RWPE1 (cell line): ENCODE measurements around the gene TAF11L2.
"Not testable (repeated sequence)": the region's sequence is repeated elsewhere in the genome, so short reads cannot be mapped to it uniquely, and the experiment has no call there.

ENCODE experiments used
- CTCF ChIA-PET: fragments of 350-600 bp; sonication (Branson Sonifier 250); formaldehyde crosslinking; extraction: SDS; loops from one replicate; lab custom pipeline; 2021; lab: Yijun Ruan, JAX
- POLR2A ChIA-PET: fragments of 400-600 bp; formaldehyde crosslinking; extraction: SDS; loops from one replicate; lab custom pipeline; 2020; ENCODE audit warnings: antibody characterized with exemption; ENCODE audit not compliant: low non-redundant PET; lab: Yijun Ruan, JAX
- DNase-seq: peaks from one replicate; pipeline ENCODE4 v3.0.0; 2012; ENCODE audit warnings: low spot score
- H3K27ac ChIP-seq: fragments of 450-650 bp; 2 replicates; pipeline ENCODE4 v1.5.1; 2017
- TF ChIP-seq, protein P1 (sequence below): fragments of 450-650 bp; conservative IDR thresholded peaks from 2 replicates; pipeline ENCODE4 v1.5.1; 2017; ENCODE audit warnings: low read depth, mild to moderate bottlenecking

Gene TAF11L2

DNA sequence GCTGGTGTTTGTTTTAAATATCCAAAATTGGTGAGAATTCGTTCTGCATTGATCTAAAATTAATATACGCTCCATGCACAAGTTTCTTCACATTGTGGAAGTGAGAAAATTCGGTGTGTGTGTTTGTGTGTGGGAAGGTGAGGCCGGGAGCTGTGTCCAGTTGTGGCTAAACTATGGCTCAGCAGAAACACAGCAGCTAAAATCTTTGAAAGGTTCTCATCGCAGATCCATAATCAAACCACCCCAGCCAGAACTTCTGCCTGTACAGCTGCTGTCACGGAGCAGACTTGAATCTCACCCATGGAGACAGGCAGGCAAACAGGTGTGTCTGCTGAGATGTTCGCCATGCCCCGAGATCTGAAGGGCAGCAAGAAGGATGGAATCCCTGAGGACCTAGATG is at the start of gene TAF11L2:
Gene TAF11L2, plus strand, starts transcription at position 301 of the 400 bp plus-strand sequence.
- H3K27ac ChIP-seq, CTCF ChIA-PET, POLR2A ChIA-PET, DNase-seq: not testable (repeated sequence)

DNA sequence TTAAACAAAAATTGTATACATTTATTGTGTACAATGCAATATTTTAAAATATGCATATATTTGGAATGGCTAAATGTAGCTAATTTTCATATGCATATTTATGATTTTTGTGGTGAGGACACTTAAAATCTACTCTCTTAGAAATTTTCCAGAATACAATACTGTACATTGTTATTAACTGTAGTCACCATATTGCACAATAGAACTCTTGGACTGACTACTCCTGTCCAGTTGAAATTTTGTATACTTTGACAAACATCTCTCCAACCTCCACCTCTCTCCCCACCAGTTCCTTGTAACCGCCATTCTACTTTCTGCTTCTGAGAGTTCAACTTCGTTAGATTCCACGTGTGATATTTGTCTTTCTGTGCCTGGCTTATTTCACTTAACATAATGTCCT is 49.2 kb upstream of the TAF11L2 start:
- POLR2A ChIA-PET: no interaction called here
- DNase-seq: no peak
- no peak overlapping the region for H3K27ac ChIP-seq
- CTCF ChIA-PET: no interaction called here
- TF ChIP-seq, protein P1, sequence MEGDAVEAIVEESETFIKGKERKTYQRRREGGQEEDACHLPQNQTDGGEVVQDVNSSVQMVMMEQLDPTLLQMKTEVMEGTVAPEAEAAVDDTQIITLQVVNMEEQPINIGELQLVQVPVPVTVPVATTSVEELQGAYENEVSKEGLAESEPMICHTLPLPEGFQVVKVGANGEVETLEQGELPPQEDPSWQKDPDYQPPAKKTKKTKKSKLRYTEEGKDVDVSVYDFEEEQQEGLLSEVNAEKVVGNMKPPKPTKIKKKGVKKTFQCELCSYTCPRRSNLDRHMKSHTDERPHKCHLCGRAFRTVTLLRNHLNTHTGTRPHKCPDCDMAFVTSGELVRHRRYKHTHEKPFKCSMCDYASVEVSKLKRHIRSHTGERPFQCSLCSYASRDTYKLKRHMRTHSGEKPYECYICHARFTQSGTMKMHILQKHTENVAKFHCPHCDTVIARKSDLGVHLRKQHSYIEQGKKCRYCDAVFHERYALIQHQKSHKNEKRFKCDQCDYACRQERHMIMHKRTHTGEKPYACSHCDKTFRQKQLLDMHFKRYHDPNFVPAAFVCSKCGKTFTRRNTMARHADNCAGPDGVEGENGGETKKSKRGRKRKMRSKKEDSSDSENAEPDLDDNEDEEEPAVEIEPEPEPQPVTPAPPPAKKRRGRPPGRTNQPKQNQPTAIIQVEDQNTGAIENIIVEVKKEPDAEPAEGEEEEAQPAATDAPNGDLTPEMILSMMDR: no peak

DNA sequence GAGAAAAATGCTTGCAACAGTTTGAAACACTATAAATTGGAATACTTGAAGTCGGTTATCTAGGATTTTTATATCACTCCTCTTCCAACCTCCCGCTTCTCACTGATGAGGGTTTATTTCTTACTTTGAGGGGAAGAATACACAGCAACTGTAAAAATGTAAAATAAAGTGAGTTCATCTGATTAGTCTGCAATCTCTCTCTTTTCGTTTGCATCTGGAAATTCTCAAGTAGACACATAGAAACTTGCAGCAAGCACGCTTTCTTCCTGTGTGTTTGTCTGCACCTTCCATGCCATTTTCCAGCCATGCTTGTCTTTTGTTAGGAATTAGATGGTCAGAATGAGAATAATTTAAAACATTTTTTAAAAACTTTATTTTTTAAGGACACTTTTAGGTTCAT is 45.1 kb upstream of the TAF11L2 start:
- DNase-seq: no peak
- TF ChIP-seq, protein P1: no peak
- ChIA-PET POLR2A (no interaction called here), CTCF (no interaction called here)
- no peak overlapping the region for H3K27ac ChIP-seq

DNA sequence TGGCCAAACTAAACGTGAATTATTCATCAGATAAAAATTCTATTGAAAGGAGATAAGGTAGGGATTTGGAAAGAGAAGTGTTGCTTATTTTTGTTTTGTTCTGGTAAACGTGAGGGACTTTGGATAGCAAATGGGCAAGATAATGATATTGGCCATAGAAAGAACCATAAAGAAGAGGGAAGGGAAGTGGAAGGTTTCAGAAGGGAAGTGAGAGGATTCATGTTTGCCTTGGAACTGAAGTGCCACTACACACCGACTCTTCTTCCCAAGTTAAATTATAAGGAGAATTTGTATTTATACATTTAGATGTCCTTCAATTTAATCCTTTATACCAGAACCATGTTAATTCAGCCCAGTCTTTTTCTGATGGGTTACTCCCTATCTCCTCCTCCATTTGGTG is 42.1 kb upstream of the TAF11L2 start:
- ChIA-PET POLR2A (no interaction called here), CTCF (no interaction called here)
- H3K27ac ChIP-seq: no peak overlapping the region
- no peak for DNase-seq
- TF ChIP-seq, protein P1: no peak

DNA sequence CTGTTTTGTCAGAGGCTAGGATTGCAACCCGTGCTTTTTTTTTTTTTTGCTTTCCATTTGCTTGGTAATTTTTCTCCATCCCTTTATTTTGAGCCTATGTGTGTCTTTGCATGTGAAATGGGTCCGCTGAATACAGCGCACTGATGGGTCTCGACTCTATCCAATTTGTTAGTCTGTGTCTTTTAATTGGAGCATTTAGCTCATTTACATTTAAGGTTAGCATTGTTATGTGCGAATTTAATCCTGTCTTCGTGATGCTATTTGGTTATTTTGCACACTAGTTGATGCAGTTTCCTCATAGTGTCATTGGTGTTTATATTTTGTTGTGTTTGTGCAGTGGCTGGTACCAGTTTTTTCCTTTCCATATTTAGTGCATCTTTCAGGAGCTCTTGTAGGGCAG is 36.2 kb upstream of the TAF11L2 start:
- POLR2A ChIA-PET: no interaction called here
- CTCF ChIA-PET: interaction anchor here (0.6 kb wide), 1 partner anchor 1236 kb away, joined by 3 read pairs; no protein-coding TSS in a partner anchor
- TF ChIP-seq, protein P1: no peak
- no peak for DNase-seq
- H3K27ac ChIP-seq: no peak overlapping the region

DNA sequence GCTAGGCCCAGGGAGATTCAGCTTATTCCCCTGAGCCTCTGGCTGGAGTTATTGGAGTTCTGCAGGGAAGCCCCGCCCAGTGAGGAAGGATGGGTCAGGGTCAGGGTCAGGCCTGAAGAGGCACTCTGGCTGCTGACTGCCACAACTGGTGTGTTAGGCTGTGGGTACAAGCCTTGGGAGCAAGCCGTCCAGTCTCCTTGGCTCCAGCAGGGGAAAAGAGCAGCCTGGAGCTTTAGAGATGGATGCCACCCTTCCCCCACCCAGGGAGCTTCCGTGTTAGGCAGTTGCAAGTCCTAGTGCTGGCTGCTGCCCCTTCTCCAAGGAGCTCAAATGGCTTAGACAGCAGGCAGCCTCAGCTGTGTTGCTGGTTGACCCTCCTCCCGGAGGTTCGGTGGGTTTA is 34.4 kb upstream of the TAF11L2 start:
- H3K27ac ChIP-seq: no peak overlapping the region
- ChIA-PET CTCF (no interaction called here), POLR2A (no interaction called here)
- DNase-seq: no peak
- TF ChIP-seq, protein P1: no peak

DNA sequence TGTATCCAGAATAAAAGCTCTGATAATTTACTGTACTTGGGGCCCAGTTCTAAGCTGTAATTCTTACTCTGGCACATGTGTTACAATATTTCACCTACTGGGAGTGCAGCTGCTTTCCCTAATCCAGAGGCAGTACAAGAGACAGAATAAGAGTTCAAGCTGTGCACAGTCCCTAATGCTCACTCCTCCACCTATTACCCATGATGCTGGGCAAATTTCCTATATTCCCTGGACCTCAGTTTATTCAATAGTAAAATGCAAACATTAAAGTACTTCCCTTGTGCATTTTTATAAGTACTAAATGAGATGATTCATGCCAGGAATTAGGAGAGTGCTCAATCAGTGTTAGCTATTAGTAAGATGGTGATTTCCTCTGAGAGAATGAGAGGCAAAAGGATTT is 28.0 kb upstream of the TAF11L2 start:
- ChIA-PET CTCF (interaction anchor here (0.7 kb wide), 1 partner anchor 275 kb away, joined by 3 read pairs; no protein-coding TSS in a partner anchor), POLR2A (no interaction called here)

DNA sequence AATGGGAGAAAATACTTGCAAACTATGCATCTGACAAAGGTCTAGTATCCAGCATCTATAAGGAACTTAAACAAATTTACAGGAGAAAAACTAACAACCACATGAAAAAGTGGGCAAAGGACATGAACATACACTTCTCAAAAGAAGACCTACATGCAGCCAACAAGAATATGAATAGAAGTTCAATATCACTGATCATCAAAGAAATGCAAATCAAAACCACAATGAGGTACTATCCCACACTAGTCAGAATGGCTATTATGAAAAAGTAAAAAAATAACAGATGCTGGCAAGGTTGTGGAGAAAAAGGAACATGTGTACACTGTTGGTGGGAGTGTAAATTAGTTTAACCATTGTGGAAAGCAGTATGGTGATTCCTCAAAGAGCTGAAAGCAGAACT is 23.0 kb upstream of the TAF11L2 start:
- POLR2A ChIA-PET, H3K27ac ChIP-seq, DNase-seq, CTCF ChIA-PET: not testable (repeated sequence)

More for the DNA sequence above, 28.0 kb upstream of the TAF11L2 start:
- DNase-seq: no peak
- no peak overlapping the region for H3K27ac ChIP-seq
- TF ChIP-seq, protein P1: no peak
